Loucy (cell line): ENCODE measurements around the gene RPH3AL.

ENCODE experiments used
- CTCF ChIP-seq: fragments of 200-600 bp; sonication (generic); conservative IDR thresholded peaks from 2 replicates; pipeline ENCODE4 v1.5.1; 2014; ENCODE audit warnings: mild to moderate bottlenecking, antibody characterized with exemption, low read length
- EZH2phosphoT487 ChIP-seq: fragments of 200-600 bp; IDR thresholded peaks from 2 replicates; pipeline ENCODE4 v1.6.1; 2018; ENCODE audit warnings: antibody characterized with exemption, mild to moderate bottlenecking, moderate library complexity, borderline replicate concordance

GRCh38 chr17:230395-230770 lies 122.2 kb downstream of the RPH3AL start:
- TF ChIP-seq CTCF (no peak), EZH2phosphoT487 (no peak)
